Right lobe of liver (tissue), 4 donors: ENCODE results near the gene BBOX1.

ENCODE experiments used
- CTCF ChIP-seq, 4 donors: fragments of 200-600 bp in 3 of 4; fragments of 450-650 bp in 1 of 4; IDR thresholded peaks; one replicate each; pipeline versions ENCODE4 v1.5.1 to v1.8.0; 2016 to 2022; ENCODE audit warnings: antibody characterized with exemption in 4 of 4, mild to moderate bottlenecking in 2 of 4
- POLR2A ChIP-seq: fragments of 450-650 bp; IDR thresholded peaks from one replicate; pipeline ENCODE4 v1.6.1; 2017; ENCODE audit warnings: antibody characterized with exemption, mild to moderate bottlenecking
- donor health status: DM: no; HTN: no; CAD: no.
- donor health status: DM: no; HTN: no; CAD: no.
- donor health status: DM: no; HTN: yes; CAD: no.

GRCh38 chr11:27055065-27055682 is 14.6 kb downstream of the BBOX1 start:
- TF ChIP-seq CTCF (IDR thresholded peaks at IDR 0.05) (no peak), POLR2A (no peak)
